GM12801 (cell line): ENCODE measurements around the gene SFTPA2.

ENCODE experiments used
- TF ChIP-seq, protein P1 (sequence below): IDR thresholded peaks from one replicate; pipeline ENCODE4 v1.5.1; 2011; ENCODE audit warnings: control low read depth; ENCODE audit not compliant: insufficient read length; ENCODE audit errors: extremely low read depth

Gene SFTPA2

DNA sequence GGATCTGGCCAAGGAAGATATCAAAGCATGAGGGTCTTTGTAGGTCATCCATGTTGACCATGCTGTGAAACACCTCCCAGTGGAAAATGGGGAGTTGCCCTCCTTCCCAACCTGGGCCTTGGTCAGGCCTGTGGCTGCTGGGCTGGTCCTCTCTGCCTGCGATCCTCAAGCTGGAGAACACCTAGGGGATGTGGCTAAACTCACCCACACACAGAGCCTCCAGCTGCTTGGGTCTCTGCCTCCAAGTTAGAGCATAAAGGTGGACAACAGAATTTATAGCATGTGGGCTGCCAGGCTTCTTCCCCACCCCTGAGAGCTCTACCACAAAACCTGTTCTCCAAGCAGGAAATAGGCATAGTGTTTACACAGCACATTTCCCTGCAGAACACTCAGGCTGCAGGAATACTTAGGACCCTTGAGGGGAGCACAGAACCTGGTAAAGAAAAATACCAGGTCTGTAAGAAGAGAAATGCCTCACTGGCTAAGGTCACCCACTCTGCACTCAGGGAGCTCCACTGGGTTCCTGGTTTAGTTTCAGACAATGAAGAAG is at the start of gene SFTPA2:
TSS of gene SFTPA2 (minus strand) at position 248 of the 550 bp plus-strand sequence. CDS start 924 bp downstream, outside the sequence.
- TF ChIP-seq, protein P1, sequence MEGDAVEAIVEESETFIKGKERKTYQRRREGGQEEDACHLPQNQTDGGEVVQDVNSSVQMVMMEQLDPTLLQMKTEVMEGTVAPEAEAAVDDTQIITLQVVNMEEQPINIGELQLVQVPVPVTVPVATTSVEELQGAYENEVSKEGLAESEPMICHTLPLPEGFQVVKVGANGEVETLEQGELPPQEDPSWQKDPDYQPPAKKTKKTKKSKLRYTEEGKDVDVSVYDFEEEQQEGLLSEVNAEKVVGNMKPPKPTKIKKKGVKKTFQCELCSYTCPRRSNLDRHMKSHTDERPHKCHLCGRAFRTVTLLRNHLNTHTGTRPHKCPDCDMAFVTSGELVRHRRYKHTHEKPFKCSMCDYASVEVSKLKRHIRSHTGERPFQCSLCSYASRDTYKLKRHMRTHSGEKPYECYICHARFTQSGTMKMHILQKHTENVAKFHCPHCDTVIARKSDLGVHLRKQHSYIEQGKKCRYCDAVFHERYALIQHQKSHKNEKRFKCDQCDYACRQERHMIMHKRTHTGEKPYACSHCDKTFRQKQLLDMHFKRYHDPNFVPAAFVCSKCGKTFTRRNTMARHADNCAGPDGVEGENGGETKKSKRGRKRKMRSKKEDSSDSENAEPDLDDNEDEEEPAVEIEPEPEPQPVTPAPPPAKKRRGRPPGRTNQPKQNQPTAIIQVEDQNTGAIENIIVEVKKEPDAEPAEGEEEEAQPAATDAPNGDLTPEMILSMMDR: no peak

DNA sequence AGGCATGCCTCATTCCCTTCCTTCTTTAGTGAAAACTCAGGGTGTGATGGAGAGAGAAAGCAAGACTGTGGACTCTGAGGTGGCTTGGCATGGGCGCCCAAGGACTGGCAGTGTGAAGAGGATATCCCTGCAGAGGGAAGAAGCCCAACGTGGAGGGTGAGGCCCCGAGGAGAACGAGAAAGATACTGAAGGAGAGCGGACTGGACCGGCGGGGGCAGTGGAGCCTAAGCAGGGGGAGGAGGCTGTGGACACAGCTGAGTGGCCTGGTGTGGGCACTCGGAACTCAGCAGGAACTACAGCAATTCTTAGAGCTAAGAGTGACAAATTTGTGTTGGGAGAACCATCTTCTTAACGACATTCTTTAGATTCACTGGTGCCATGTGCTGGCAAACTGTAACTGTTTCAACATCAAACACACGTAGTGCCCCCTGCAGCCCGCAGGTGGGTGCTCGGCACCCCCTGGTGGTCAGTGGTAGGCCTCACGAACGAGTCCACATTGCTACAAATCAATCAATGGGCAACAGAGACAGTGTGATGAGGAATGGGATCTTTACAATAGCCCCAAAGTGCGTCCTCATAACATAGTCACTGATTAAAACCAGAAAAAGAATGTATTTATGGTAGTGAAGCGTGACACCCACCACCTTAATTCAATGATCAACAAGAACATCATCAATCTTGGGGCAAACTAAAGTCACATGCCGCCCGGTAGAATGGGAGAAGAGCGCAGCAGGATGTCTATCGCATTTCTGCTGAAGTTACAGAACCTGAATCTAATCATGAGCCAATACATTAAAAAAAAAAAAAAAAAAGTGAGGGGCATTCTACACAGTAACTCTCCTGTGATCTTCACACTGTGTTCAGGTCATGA is 48.5 kb upstream of the SFTPA2 start:
- TF ChIP-seq, protein P1: no peak

DNA sequence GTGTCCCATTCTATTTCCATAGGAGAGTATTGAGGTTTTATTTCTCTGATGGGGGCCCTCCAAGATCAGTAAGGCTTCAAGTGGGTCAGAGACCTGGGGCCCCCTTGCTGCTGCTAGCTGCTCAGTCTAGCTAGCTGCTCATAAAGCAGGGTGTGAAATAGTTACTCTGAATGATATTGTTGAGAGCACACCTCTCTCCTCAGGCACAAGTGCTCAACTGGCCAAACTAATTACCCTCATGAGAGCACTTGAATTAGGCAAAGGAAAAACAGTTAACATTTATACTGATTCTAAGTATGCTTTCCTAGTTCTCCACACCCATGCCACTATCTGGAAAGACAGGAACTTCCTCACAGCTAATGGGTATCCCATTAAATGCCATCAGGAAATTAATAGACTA is 45.1 kb upstream of the SFTPA2 start:
- TF ChIP-seq, protein P1: no peak

DNA sequence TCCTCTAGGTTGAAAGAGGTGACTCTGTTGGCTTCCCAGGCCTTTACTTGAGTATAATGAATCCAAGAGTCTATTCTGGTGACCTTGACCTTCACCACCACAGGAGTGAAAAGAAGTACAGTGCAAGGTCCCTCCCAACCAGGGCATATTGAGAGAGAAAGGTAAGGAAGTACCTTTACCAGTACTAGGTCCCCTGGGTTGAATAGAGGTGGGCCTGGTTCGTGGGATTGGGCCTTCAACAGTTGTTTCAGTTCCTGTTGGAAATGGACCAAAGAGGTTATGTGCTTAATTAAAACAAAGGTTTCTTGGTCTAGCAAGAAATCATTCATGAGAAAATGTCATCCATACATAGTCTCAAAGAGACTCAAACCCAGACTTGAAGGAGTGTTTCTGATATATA is 44.1 kb upstream of the SFTPA2 start:
- TF ChIP-seq, protein P1: no peak

DNA sequence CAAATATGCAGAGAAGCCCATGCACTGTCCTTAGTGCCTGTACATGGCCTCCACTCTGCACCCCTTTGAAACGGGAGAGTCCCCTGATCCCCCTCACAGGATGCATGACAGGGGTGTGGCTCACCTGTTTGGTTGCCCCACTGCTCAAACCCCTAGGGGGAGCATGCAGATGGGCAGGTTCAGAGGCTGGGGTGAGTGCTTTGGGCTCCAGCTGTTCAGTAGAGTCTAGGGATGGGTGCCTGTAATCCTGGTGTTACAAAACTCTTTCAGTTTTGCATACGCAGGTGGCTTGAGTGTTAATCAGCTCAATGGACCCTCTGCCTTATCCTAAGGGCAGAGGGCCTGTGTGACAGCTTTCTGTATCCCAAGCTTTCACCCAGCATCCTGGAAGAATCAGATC is 42.7 kb upstream of the SFTPA2 start:
- TF ChIP-seq, protein P1: no peak

DNA sequence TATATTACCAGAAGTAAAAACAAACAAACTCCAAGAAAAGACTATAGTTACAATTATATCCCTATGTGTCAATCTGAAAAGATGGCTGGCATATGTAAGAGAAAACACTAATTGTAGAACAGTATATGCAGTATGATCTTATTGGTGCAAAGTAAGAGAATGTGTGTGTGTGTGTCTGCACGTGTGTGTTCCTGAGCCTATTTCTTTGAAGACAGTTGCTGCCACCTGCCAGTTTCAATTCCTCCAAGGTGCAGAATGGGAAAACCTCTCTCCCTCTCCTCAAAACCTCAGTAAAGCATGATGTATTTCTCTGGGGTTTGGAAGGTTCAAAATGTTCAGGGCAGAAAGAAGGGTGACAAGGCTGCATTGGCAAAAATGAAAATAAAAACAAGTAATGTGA is 41.7 kb upstream of the SFTPA2 start:
- TF ChIP-seq, protein P1: no peak

DNA sequence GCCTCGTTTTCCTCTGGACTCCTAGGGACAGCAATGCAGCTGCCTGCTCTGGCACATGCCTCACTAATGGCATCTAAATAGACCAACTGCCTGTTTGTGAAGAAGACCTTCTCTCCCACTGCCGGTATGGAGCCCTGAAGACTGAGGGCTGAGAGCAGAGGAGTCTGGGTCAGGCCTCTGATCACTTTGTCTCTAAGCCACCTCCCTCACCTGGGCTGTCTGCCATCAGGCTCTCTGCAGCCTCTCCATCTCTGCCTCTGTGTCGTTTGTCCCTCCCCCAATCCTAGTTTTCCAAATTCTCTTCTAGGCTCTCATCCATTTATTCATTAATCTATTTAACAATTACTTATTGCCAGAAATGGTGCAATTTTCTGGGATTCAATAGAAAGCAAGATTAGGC is 35.3 kb upstream of the SFTPA2 start:
- TF ChIP-seq, protein P1: no peak
